ENCODE results near the gene DPP7.

DPP7 gene

GRCh38 chr9:137149363-137149762 is 34.8 kb upstream of the DPP7 start:
- intact Hi-C loops (cut with DNase I) = no loop called here
- no peak for DNase-seq

DNA sequence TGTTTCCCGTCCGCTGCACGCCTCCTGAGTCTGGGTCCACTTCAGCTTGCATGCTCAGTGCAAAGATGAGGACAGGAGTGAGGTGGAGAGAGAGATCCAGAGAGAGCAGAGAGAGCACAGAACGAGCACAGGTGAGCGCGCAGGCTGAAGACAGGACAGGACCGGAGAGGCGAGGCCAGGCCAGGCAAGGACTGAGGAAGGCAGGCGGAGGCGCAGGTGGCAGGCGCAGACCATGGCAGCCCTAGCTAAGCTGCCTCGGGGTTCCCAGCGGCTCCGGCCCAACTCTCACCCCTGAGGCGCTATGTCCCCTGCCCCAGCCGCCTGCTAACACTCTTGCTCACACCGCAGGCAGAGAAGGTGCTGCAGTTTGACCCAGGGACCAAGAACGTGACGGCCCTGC is 34.1 kb upstream of the DPP7 start:
- no peak for DNase-seq
- intact Hi-C loops (cut with DNase I) = no loop called here

DNA sequence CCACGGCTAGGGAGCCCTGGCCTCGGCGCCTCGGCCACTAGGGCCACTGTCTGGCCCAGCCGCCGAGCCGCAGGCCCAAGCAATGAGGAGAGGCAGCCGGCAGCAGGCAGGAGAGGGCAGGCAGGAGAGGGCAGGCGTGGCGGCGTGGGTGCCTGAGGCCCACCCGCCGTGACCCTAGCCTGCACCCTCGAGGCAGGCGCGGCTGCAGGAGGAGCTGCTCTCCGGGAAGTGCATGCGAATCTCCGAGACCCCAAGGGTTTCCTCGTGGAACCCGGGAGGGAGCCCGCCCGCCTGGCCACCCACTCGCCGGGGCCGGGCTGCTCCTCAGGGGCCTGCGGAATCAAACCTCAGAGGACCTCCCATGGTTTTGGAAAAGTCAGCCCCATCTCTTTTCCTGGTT is 33.7 kb upstream of the DPP7 start:
- DNase-seq = no peak
- intact Hi-C loops (cut with DNase I) = no loop called here

DNA sequence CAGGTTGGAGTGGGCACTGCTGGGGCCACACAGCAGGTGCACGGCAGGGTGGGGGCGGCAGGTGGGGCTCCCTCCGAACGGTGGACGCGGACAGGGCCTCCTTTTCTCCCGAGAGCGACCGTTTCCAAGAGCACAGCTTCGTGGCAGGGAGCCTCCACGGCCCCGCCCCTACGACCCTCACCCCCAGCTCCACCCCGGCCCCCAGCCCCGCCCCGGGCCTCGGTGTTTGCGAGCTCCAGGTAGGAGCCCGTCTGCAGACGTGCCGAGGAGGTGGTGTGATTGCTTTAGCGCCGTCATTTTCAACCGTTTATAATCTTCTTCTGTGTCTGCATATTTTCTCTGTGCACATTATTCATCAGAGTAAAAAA is 33.2 kb upstream of the DPP7 start:
- no peak for DNase-seq
- intact Hi-C loops (cut with DNase I) = no loop called here

DNA sequence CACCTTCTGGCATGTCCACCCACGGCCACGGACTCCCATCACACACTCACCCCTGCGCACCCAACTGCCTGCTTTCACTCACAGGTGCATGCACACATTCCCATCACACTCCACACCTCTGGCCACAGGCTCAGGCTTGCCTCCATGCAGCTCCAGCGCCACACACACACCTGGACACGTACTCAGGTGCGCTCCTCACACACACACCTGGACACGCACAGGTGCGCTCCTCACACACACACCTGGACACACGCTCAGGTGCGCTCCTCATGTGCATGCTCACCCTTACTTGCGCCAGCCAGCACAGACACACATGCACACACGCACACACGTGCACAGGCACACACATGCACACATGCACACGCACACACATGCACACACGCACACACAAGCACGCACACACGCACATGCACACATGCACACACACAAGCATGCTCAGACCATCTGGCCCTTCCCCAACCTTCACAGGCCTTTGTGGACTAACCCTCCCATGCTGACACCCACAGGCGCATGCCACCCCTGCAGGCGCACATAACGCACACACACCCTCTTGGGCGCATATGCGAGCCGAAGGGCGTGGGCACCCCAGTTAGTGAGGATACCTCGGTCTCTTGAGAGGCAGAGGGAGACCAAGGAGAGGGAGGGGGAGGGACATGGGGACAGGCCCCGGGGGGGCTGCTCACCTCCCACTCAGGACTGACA is 32.7 kb upstream of the DPP7 start:
- intact Hi-C loops (cut with DNase I) = no loop called here
- DNase-seq = peak in 3 of 42 donors; percentile 28 to 68 (median 47)

DNA sequence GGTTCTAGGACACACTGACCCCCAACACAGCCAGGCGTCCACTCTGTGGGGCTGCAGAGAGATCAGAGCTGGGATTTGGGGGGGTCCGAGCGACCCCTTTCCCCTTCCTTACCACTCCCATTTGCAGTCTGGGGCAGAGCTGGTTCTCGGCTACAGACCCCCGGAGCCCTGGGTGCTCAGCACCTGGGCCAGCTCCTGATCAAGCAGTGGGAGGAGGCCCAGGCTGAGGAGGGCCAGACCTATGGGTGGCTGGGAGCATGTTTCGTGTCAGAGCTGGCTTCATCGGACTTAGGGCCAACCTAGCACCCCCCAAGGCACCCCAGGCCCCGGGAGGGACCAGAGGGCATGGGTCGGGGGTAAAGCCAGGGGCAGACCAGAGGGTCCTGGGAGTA is 32.0 kb upstream of the DPP7 start:
- intact Hi-C loops (cut with DNase I) = no loop called here

GRCh38 chr9:137145731-137146526 is 31.4 kb upstream of the DPP7 start:
- intact Hi-C loops (cut with DNase I) = no loop called here
- peak in 1 of 42 donors; percentile 25 for DNase-seq

More for the DNA sequence above, 32.0 kb upstream of the DPP7 start:
- no peak for DNase-seq

DNA sequence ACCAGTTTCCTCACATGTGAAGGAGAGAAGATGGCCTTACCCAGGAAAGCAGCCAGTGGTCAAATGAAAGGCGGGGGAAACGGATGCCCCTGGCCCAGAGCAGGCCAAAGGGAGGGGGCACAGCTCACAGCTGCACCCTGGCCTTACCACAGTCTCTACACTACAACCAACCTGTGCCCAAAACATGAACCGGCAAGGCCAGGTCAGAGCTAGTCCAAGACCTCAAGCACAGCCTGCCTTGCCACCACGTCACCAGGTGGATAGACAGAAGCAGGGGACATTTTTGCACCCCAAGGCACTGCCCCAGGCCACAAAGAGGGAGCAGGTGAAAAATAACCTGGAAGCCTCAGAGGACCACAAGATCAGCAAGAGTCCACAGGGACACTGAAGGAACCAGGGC is 28.9 kb upstream of the DPP7 start:
- intact Hi-C loops (cut with DNase I) = no loop called here
- no peak for DNase-seq

DNA sequence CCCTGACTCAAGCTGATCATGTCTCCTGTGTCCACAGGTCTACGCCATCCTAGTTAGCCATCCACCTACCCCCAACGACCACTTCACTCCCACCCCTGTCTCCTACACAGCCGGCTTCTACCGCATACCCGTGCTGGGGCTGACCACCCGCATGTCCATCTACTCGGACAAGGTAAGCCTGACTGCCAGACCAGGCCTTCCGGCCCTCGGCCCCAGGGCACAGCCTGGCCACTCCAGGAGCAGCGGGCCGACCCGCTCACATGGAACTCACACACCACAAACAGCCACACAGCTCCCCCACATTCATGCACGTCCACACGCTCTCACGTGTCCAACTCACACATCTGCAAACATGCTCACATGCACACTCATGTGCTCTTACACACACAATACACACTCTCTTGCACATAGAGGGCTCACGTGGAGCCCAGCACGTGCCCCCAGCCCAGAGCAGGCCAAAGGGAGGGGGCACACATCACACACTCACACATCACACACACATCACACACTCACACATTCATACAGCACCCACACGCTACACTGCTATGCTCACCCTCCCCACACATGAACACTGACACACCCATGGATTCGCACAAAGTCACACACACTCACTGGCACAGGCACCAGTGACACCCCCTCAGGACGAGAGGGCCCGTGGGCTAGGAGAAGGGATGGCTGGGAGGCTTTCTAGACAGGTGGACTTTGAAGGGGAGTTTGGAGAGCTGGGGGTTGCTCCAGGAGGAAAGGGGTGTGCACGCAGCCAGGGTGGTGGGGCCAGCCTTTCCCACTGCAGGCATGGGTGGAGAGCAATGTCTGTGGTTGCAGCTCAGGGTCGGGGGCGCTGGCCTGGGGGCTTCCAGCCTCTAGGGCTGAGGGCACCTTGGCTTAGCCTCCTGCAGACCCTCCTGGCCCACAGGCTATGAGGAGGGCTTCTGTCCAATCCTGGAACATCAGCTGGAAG is 27.7 kb upstream of the DPP7 start:
- intact Hi-C loops (cut with DNase I) = no loop called here
- peak in 3 of 42 donors; percentile 30 to 58 (median 49) for DNase-seq

DNA sequence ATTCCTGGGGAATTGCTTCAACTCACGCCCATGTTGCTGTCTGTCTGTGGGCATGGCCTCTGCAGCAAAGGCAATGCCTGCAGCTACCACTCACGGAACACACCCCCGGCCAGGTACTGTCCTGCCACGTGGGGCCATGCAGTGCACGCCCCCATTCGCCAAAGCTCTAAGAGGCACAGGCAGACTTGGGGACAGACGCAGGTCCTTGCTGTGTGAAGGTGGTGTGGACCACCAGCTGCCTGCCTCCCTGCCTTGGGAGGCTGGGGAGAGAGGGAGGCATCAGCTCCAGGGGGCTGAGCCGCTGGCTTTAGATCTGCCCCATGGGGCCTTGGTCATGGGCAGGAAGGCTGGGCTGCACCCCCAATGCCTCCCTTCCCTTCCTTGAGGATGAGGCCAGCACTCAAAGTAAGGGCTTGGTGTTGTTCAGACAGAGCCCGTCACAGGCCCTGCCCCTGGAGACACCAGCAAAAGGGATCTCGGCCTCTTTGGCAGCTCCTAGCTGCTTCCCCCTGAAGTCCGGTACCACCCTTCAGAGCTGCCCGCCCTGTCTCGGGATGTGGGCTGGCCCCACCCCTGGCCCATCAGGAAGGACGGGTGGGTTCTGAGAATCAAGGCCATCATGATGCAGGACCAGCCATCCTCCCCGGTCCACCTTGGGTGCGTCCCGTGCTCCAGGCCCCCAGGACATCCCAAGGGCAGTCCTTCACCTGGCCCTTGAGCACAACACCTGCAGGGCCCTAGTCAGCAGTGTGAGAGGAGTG is 26.7 kb upstream of the DPP7 start:
- no peak for DNase-seq
- intact Hi-C loops (cut with DNase I) = no loop called here

DNA sequence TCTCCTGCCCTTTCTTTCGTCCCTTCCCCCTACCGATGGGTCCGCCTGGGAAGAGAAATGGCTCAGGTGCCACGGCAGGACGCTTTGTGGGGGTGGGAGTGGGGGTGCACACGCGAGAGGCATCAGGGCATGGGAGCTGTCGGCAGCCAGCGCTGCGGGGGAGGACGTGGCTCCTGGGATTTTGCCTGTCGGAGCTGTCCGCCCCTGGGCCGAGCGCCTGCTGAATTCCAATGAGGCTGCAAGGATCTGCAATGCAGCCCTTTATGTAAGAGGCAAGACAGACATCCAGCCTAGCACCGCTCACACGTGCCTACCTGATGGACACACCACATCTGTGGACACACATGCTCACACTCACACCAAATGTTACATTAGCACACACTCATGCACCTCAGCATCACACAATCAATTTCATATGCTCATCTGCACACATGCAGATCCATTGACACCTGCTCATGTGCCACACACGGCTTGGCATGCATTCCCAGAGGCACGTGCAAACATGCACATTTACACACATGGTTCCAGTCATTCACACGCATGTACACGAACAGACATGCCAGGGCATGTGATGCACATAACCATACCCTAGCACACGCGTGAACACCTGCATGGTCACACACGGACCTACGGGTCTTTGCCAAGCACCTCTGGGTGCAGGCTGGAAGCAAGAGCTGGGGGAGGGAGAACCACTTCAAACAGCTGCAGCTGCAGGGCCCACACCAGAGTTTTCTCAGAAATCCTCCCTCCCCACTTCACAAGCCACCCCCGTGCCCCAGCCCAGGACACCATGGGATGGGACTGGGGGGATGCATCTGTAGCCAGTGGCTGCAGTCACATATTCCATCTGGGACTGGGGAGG is 25.8 kb upstream of the DPP7 start:
- peak; percentile 48 to 95 (median 82) for DNase-seq
- intact Hi-C loops (cut with DNase I) = no loop called here

- intact Hi-C loops (cut with DNase I) = no loop called here
- DNase-seq = no peak
Measured at GRCh38 chr9:137139468-137140150, 25.1 kb upstream of the DPP7 start.

GRCh38 chr9:137138722-137139467 is 24.4 kb upstream of the DPP7 start, which contains the start of gene GRIN1:
GRIN1 (plus strand) TSS chr9:137139154; CDS start chr9:137139487, 333 bp downstream.
- DNase-seq = peak in 41 of 42 donors; percentile 34 to 91 (median 76)
- intact Hi-C loops (cut with DNase I) = no loop called here

DNA sequence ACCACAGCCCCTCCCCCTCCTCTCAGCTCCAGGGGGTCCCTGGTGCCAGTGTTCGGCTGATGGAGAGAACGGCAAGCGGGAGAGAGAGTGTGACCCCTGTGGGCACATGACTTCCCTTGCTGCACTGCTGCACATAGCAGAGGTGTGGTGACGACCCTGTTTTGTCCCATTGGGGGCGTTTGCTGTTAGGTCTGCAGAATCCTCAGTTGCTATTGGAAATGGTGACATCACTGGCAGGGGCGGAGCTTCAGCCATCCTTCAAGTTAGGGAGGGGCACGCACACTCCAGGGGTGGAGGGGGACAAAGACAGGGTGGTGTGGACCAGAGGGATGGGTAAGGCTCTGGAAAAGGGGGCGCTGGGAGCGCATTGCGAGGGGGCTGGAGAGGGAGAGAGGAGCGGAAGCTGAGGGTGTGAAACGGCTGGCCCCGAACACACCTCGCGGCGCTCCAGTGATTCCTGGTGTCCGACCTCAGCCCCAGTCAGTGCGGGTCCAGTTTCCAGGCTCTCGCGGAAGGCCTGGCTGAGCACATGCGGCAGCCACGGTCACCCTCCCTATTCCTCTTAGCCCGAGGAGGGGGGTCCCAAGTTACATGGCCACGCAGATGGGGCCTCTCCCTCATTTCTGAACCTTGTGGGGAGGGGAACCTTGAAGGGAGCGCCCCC is 23.7 kb upstream of the DPP7 start:
- DNase-seq = peak; percentile 49 to 93 (median 77)
- intact Hi-C loops (cut with DNase I) = no loop called here

GRCh38 chr9:137136881-137137607 is 22.5 kb upstream of the DPP7 start:
- no peak for DNase-seq
- intact Hi-C loops (cut with DNase I) = no loop called here

All from head of caudate nucleus (tissue), 42 donors.